Stimulated activated CD8-positive, alpha-beta memory T cell treated with anti-CD3 and anti-CD28 coated beads, Interleukin-7, amount 100 ng/mL, for 48 hours (primary cell): Measurements from ENCODE around the gene FAR2.

ENCODE experiments used
- DNase-seq, 2 donors: peaks; one replicate each; pipeline ENCODE4 v3.0.0-alpha.2; 2020; ENCODE audit warnings: low read depth in 1 of 2; ENCODE audit errors: extremely low read depth in 1 of 2

The FAR2 gene

GRCh38 chr12:29200586-29200985 is 51.5 kb downstream of the FAR2 start:
- DNase-seq = no peak

GRCh38 chr12:29201296-29201695 is 52.2 kb downstream of the FAR2 start:
- no peak for DNase-seq

- no peak for DNase-seq
Measured at GRCh38 chr12:29201746-29202145, 52.7 kb downstream of the FAR2 start.

GRCh38 chr12:29204521-29204920 is 55.4 kb downstream of the FAR2 start:
- DNase-seq = no peak

- DNase-seq = no peak
Measured at GRCh38 chr12:29207120-29207519, 58.0 kb downstream of the FAR2 start.

GRCh38 chr12:29208060-29208459 is 59.0 kb downstream of the FAR2 start:
- no peak for DNase-seq

GRCh38 chr12:29208936-29209701 is 60.0 kb downstream of the FAR2 start:
- no peak for DNase-seq

- no peak for DNase-seq
Measured at GRCh38 chr12:29211696-29212095, 62.6 kb downstream of the FAR2 start.

GRCh38 chr12:29212682-29213403 is 63.8 kb downstream of the FAR2 start:
- DNase-seq = no peak

GRCh38 chr12:29216266-29216665 is 67.2 kb downstream of the FAR2 start:
- DNase-seq = no peak

- no peak for DNase-seq
Measured at GRCh38 chr12:29216797-29217575, 67.9 kb downstream of the FAR2 start.

- no peak for DNase-seq
Measured at GRCh38 chr12:29220632-29221336, 71.7 kb downstream of the FAR2 start.

- DNase-seq = no peak
Measured at GRCh38 chr12:29222200-29222599, 73.1 kb downstream of the FAR2 start.

GRCh38 chr12:29223426-29223825 is 74.3 kb downstream of the FAR2 start:
- no peak for DNase-seq

- no peak for DNase-seq
Measured at GRCh38 chr12:29223956-29224543, 75.0 kb downstream of the FAR2 start.

GRCh38 chr12:29224572-29224971 is 75.5 kb downstream of the FAR2 start:
- DNase-seq = no peak

- no peak for DNase-seq
Measured at GRCh38 chr12:29225834-29226233, 76.8 kb downstream of the FAR2 start.

GRCh38 chr12:29226616-29227015 is 77.5 kb downstream of the FAR2 start:
- DNase-seq = no peak

GRCh38 chr12:29228474-29229157 is 79.5 kb downstream of the FAR2 start:
- no peak for DNase-seq

- no peak for DNase-seq
Measured at GRCh38 chr12:29229158-29229505, 80.1 kb downstream of the FAR2 start.
